Left renal pelvis (tissue), 4 donors: ENCODE measurements around the gene FARP1. TPM values are rescaled to one million over a fixed set of nuclear protein-coding genes. Genes with fewer than 3 reads are reported as not detected.
"Not testable (repeated sequence)": the region's sequence is repeated elsewhere in the genome, so short reads cannot be mapped to it uniquely, and the experiment has no call there.

Experiments
- DNase-seq, 4 donors: peaks; one replicate each; pipeline ENCODE4 v3.0.0-alpha.2; 2013; ENCODE audit warnings: low read depth in 4 of 4, low spot score in 3 of 4
- polyA plus RNA-seq, 4 donors: library from polyadenylated mRNA; unstranded; fragments of 120-200 nt; gene quantifications; one replicate each; pipeline ENCODE4 v1.2.1, GENCODE V29; 2013; ENCODE audit not compliant: insufficient read length in 4 of 4

FARP1 gene
- polyA plus RNA-seq, 4 donors: 66.1 to 307 (median 241) TPM

- DNase-seq: no peak
Measured at GRCh38 chr13:98222081-98222554, 79.2 kb downstream of the FARP1 start.

- no peak for DNase-seq
Measured at GRCh38 chr13:98222816-98223215, 79.9 kb downstream of the FARP1 start.

GRCh38 chr13:98223741-98224140, 80.8 kb downstream of the FARP1 start:
- DNase-seq: no peak

GRCh38 chr13:98224557-98224956, 81.7 kb downstream of the FARP1 start:
- DNase-seq: no peak

- no peak for DNase-seq
Measured at GRCh38 chr13:98225036-98225940, 82.4 kb downstream of the FARP1 start.

GRCh38 chr13:98226496-98226895, 83.6 kb downstream of the FARP1 start:
- DNase-seq: no peak

GRCh38 chr13:98228661-98229341, 85.9 kb downstream of the FARP1 start:
- no peak for DNase-seq

- DNase-seq: not testable (repeated sequence)
Measured at GRCh38 chr13:98230762-98231161, 87.9 kb downstream of the FARP1 start.

GRCh38 chr13:98232456-98232855, 89.6 kb downstream of the FARP1 start:
- no peak for DNase-seq

- no peak for DNase-seq
Measured at GRCh38 chr13:98233127-98233526, 90.2 kb downstream of the FARP1 start.

GRCh38 chr13:98234348-98234747, 91.5 kb downstream of the FARP1 start:
- DNase-seq: no peak

GRCh38 chr13:98236197-98236596, 93.3 kb downstream of the FARP1 start:
- DNase-seq: no peak

- no peak for DNase-seq
Measured at GRCh38 chr13:98237331-98237730, 94.4 kb downstream of the FARP1 start.

GRCh38 chr13:98239162-98240076, 96.5 kb downstream of the FARP1 start:
- no peak for DNase-seq

- DNase-seq: no peak
Measured at GRCh38 chr13:98240135-98240534, 97.2 kb downstream of the FARP1 start.

GRCh38 chr13:98240974-98241373, 98.1 kb downstream of the FARP1 start:
- DNase-seq: no peak

- no peak for DNase-seq
Measured at GRCh38 chr13:98241976-98242375, 99.1 kb downstream of the FARP1 start.

GRCh38 chr13:98242403-98242802, 99.5 kb downstream of the FARP1 start:
- no peak for DNase-seq

GRCh38 chr13:98243929-98244272, 101.0 kb downstream of the FARP1 start:
- DNase-seq: no peak

- no peak for DNase-seq
Measured at GRCh38 chr13:98246538-98247172, 103.8 kb downstream of the FARP1 start.
